GM12878 (cell line): Measurements from ENCODE around the gene RARG. TPM values are rescaled to one million over a fixed set of nuclear protein-coding genes. Genes with fewer than 3 reads are reported as not detected.

Experiments
- ATAC-seq: fragments of 200-7000 bp; cut with Tn5 transposase; 3 replicates; pipeline ENCODE4 v1.9.1; 2020; ENCODE audit warnings: mild to moderate bottlenecking, moderate library complexity
- BruUV-seq: library from RNA; stranded (reverse); fragments of 400-500 nt; replicated peaks from 2 replicates; lab custom pipeline; 2021; lab: Mats Ljungman, UMichigan
- CTCF ChIA-PET: fragments of 300-600 bp; sonication (Branson Sonifier 250); formaldehyde crosslinking; extraction: SDS; loops from one replicate; lab custom pipeline; 2021; ENCODE audit warnings: inconsistent platforms; lab: Yijun Ruan, JAX
- POLR2A ChIA-PET: fragments of 350-600 bp; formaldehyde crosslinking; extraction: SDS; loops from one replicate; lab custom pipeline; 2021; ENCODE audit warnings: inconsistent platforms; lab: Charles Lee
- RAD21 ChIA-PET: fragments of 300-600 bp; sonication (Branson Sonifier 250); formaldehyde crosslinking; loops from one replicate; lab custom pipeline; 2023; ENCODE audit warnings: antibody characterized with exemption; ENCODE audit not compliant: unreplicated experiment; lab: Charles Lee
- SMC1A ChIA-PET: fragments of 300-600 bp; sonication (Branson Sonifier 250); formaldehyde crosslinking; loops from one replicate; lab custom pipeline; 2023; ENCODE audit not compliant: unreplicated experiment, uncharacterized antibody; lab: Charles Lee
- DNase-seq: peaks from one replicate; pipeline ENCODE4 v3.0.0-alpha.2; 2011; ENCODE audit warnings: low read depth, low spot score
- FAIRE-seq: peaks from 3 replicates; lab custom pipeline; 2011; peaks lifted over from hg19 to GRCh38; lab: Jason Lieb, UNC
- H2AFZ ChIP-seq: 2 replicates; pipeline ENCODE4 v1.6.0; 2011; ENCODE audit warnings: low read depth, low read length, control low read depth; ENCODE audit not compliant: control insufficient read depth
- H3K27ac ChIP-seq: 2 replicates; pipeline ENCODE4 v1.5.1; 2011; ENCODE audit warnings: control low read depth; ENCODE audit not compliant: control insufficient read depth, insufficient read depth
- H3K27me3 ChIP-seq, 2 experiments: replicated peaks in 1 of 2; 2 replicates each; pipeline versions ENCODE4 v1.6.0 to v1.6.1; 2011; ENCODE audit warnings: low read length in 1 of 2; ENCODE audit not compliant: control insufficient read depth in 2 of 2, insufficient read depth in 2 of 2
- H3K36me3 ChIP-seq, 2 experiments: 2 replicates each; pipeline ENCODE4 v1.5.1; 2011; ENCODE audit warnings: low read length in 1 of 2; ENCODE audit not compliant: control insufficient read depth in 2 of 2, insufficient read depth in 2 of 2
- H3K4me1 ChIP-seq: 2 replicates; pipeline ENCODE4 v1.6.1; 2011; ENCODE audit warnings: mild to moderate bottlenecking, low read length, moderate library complexity, mixed read lengths; ENCODE audit not compliant: control insufficient read depth, insufficient read depth
- H3K4me2 ChIP-seq: 2 replicates; pipeline ENCODE4 v1.6.0; 2011; ENCODE audit warnings: control low read depth; ENCODE audit not compliant: control insufficient read depth, insufficient read depth
- H3K4me3 ChIP-seq: fragments of 200-600 bp; sonication (generic); 2 replicates; pipeline ENCODE4 v1.5.1; 2016
- H3K79me2 ChIP-seq: 2 replicates; pipeline ENCODE4 v1.6.0; 2011; ENCODE audit warnings: low read length; ENCODE audit not compliant: control insufficient read depth, insufficient read depth
- H3K9ac ChIP-seq: 2 replicates; pipeline ENCODE4 v1.8.0; 2011; ENCODE audit warnings: low read length, control low read depth, mixed read lengths; ENCODE audit not compliant: control insufficient read depth, insufficient read depth
- H3K9me3 ChIP-seq: replicated peaks from 3 replicates; pipeline ENCODE4 v1.5.1; 2011; ENCODE audit warnings: mild to moderate bottlenecking, low read length; ENCODE audit not compliant: control insufficient read depth, insufficient read depth
- H4K20me1 ChIP-seq: 2 replicates; pipeline ENCODE4 v1.6.0; 2011; ENCODE audit not compliant: control insufficient read depth, insufficient read depth
- DPF2 ChIP-seq: fragments of 450-650 bp; IDR thresholded peaks from 2 replicates; pipeline ENCODE4 v1.6.1; 2017; ENCODE audit warnings: mild to moderate bottlenecking
- IKZF2 ChIP-seq, 2 experiments: fragments of 450-650 bp; IDR thresholded peaks; 2 replicates each; pipeline ENCODE4 v1.6.1; 2017; ENCODE audit warnings: mild to moderate bottlenecking in 2 of 2, moderate library complexity in 2 of 2
- NBN ChIP-seq: fragments of 450-650 bp; IDR thresholded peaks from 2 replicates; pipeline ENCODE4 v1.6.1; 2016
- NRF1 ChIP-seq: conservative IDR thresholded peaks from 2 replicates; pipeline ENCODE4 v1.6.1; 2011; ENCODE audit warnings: mild to moderate bottlenecking, low read depth, low read length, improper control_type of control experiment
- SMAD5 ChIP-seq: IDR thresholded peaks from 2 replicates; pipeline ENCODE4 v1.6.1; 2016; ENCODE audit warnings: antibody characterized with exemption, low read depth
- TCF3 ChIP-seq: IDR thresholded peaks from 2 replicates; pipeline ENCODE4 v1.6.1; 2012; ENCODE audit warnings: low read depth, mild to moderate bottlenecking, low read length, borderline replicate concordance; ENCODE audit not compliant: insufficient read depth
- WRNIP1 ChIP-seq: IDR thresholded peaks from 2 replicates; pipeline ENCODE4 v1.6.1; 2011; ENCODE audit warnings: low read depth, low read length, improper control_type of control experiment, borderline replicate concordance
- WGBS: methylation state at CpG from one replicate; pipeline ENCODE4 v1.1.6; 2016; ENCODE audit warnings: low lambda C conversion rate; ENCODE audit not compliant: insufficient replicate concordance, insufficient coverage; ENCODE audit errors: missing lambda C conversion rate; 5-methylcytosine and 5-hydroxymethylcytosine counted together
- in situ Hi-C: fragments of 300-500 bp; cut with MboI; formaldehyde crosslinking; loops from 9 replicates; pipeline ENCODE4 v1.14.3; 2018; ENCODE audit warnings: mixed read lengths
- intact Hi-C: fragments of 100-400 bp; cut with micrococcal nuclease; formaldehyde crosslinking; loops from one replicate; pipeline ENCODE4 v1.14.2; 2022; ENCODE audit not compliant: unreplicated experiment
- polyA plus RNA-seq, 11 experiments: library from polyadenylated mRNA; depleted of rRNA in 4 of 11; unstranded in 6 of 11; stranded (reverse) in 5 of 11; fragments of >200 nt; fragmentation: Nextera tagmentation in 4 of 11; fragmentation: Illumina TruSeq in 1 of 11; extraction: Ambion mirVana in 4 of 11; extraction: Trizol in 1 of 11; gene quantifications; 1 replicate in 1 of 11; 2 replicates in 10 of 11; pipeline versions ENCODE4 v1.2.1 to v1.2.3, GENCODE V29; 2011 to 2016; ENCODE audit warnings: inconsistent platforms in 2 of 11, missing spikeins in 2 of 11, low read depth in 1 of 11
- total RNA-seq, 4 experiments: library from RNA; depleted of rRNA in 3 of 4; stranded (reverse); fragments of >200 nt in 3 of 4; fragmentation: Illumina TruSeq in 1 of 4; extraction: Trizol in 1 of 4; gene quantifications; 2 replicates each; pipeline versions ENCODE4 v1.2.1 to v1.2.3, GENCODE V29; 2013 to 2021

Gene RARG
- total and polyA plus RNA-seq, 10 of the 15 experiments (the other 5 are each of a cell fraction or from before 2014, with no cell fraction given), result 0.27 to 8.1 (median 4.1) TPM

DNA sequence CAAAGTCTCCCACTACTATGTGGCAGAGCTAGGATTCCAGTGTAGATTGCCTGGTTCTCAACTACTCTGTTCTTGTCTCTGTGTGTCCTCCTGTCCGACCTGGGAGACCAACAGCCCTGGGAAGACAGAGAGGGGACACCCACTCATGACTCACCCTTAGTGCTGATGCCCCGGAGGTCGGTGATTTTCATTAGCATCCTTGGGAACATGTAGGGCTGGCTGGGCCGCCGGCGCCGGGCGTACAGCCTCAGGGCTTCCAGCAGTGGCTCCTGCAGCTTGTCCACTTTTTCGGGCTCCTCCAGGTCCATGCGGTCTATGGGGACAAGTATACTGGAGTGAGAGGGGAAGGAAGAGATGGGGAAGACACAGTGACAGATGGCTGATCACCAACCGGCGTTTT, 19.1 kb downstream of the RARG start:
- TF ChIP-seq WRNIP1, result no peak
- no peak for TF ChIP-seq TCF3
- no peak for TF ChIP-seq IKZF2 (IDR thresholded peaks at IDR 0.05)
- no peak for TF ChIP-seq DPF2
- no peak for TF ChIP-seq SMAD5
- TF ChIP-seq NBN, result no peak
- TF ChIP-seq NRF1, result no peak
- Histone ChIP-seq H3K9ac (no peak overlapping the region), H3K4me1 (peaks cover 30% of the 10 kb centered on the region), H3K79me2 (peaks cover 6% of the 10 kb centered on the region), H3K27ac (no peak overlapping the region), H3K27me3 (no peaks in the 10 kb centered on the region), H3K4me3 (no peak overlapping the region), H2AFZ (no peak overlapping the region), H3K36me3 (peaks cover 6 to 26% of the 10 kb centered on the region in 2 experiments), H4K20me1 (no peaks in the 10 kb centered on the region), H3K9me3 (no peaks in the 10 kb centered on the region), H3K4me2 (no peak overlapping the region)
- BruUV-seq, result no TSS peak
- FAIRE-seq (no peak), ATAC-seq (no peak), DNase-seq (no peak)
- POLR2A ChIA-PET, result interaction anchor here (1.2 to 6.5 kb wide), 2 partner anchors 13 to 38 kb away, joined by 3 to 33 read pairs; no protein-coding TSS in a partner anchor
- SMC1A ChIA-PET, result interaction anchor here (0.6 to 16.4 kb wide), 15 partner anchors 14 to 288 kb away, joined by 3 to 155 read pairs (median 11); partner anchors contain the start of genes AAAS, ESPL1, PFDN5 and TARBP2
- CTCF ChIA-PET, result interaction anchor here (0.8 to 15.7 kb wide), 28 partner anchors 12 to 147 kb away, joined by 3 to 315 read pairs (median 8); partner anchors contain the start of genes AAAS, CSAD, ESPL1 and PFDN5
- 35% methylated on average over 12 of the region's 12 CpGs for WGBS
- in situ Hi-C loops, result loop anchor here (5.0 kb wide), 1 partner anchor 74 kb away; no protein-coding TSS in a partner anchor
- RAD21 ChIA-PET, result interaction anchor here (1.0 to 11.1 kb wide), 12 partner anchors 24 to 132 kb away, joined by 3 to 146 read pairs (median 14); partner anchors contain the start of genes AAAS, ESPL1 and PFDN5
- intact Hi-C loops, result loop anchor here (1.0 to 5.0 kb wide), 4 partner anchors 38 to 294 kb away; partner anchors contain the start of gene NPFF
